Duodenal mucosa (tissue), 2 donors: ENCODE data around the gene DGKE.
A peak's percentile ranks its signal among the peaks of the same experiment; 100 is the strongest.

ENCODE experiments used
- H3K27ac ChIP-seq: one replicate; pipeline ENCODE4 v1.7.0; 2013; ENCODE audit warnings: low read depth, low read length
- H3K27me3 ChIP-seq, 2 donors: one replicate each; pipeline ENCODE4 v1.7.0; 2013; ENCODE audit warnings: low read length in 2 of 2, control low read depth in 1 of 2; ENCODE audit not compliant: insufficient read depth in 2 of 2, control insufficient read depth in 1 of 2
- H3K36me3 ChIP-seq, 2 donors: one replicate each; pipeline ENCODE4 v1.7.0; 2013; ENCODE audit warnings: low read length in 2 of 2, control low read depth in 1 of 2; ENCODE audit not compliant: insufficient read depth in 2 of 2, control insufficient read depth in 1 of 2
- H3K4me1 ChIP-seq, 2 donors: one replicate each; pipeline ENCODE4 v1.7.0; 2013; ENCODE audit warnings: low read length in 2 of 2, control low read depth in 1 of 2; ENCODE audit not compliant: insufficient read depth in 2 of 2, control insufficient read depth in 1 of 2
- H3K4me3 ChIP-seq, 2 donors: one replicate each; pipeline ENCODE4 v1.7.0; 2013; ENCODE audit warnings: low read length in 2 of 2, low read depth in 1 of 2
- H3K9ac ChIP-seq, 2 donors: one replicate each; pipeline ENCODE4 v1.7.0; 2013; ENCODE audit warnings: low read length in 2 of 2, low read depth in 1 of 2
- H3K9me3 ChIP-seq, 2 donors: one replicate each; pipeline ENCODE4 v1.7.0; 2013; ENCODE audit warnings: low read length in 2 of 2, control low read depth in 1 of 2; ENCODE audit not compliant: control insufficient read depth in 1 of 2

DGKE gene

DNA sequence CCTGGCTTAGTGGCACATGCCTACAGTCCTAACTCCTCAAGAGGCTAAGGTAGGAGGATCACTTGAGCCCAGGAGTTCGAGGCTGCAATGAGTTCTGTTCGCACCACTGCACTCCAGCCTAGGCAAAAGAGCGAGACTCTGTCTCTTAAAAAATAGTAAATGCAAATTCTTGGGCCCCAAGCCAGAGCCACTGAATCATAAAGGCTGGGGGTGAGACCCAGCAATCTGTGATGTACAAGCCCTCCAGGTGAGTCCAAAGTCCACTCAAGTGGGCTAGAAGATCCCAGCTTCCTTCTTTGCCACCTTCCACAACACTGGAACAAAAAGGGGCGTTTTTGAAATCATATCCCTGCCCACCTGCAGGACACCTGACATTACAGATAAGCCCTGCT lies 63.0 kb downstream of the DGKE start:
- Histone ChIP-seq H3K27me3 (no peaks in the 10 kb centered on the region), H3K9me3 (no peaks in the 10 kb centered on the region), H3K4me1 (peaks cover 13 to 16% of the 10 kb centered on the region in 2 donors), H3K4me3 (no peak overlapping the region), H3K36me3 (peaks cover 60 to 90% of the 10 kb centered on the region in 2 donors), H3K27ac (no peak overlapping the region), H3K9ac (no peak overlapping the region)

DNA sequence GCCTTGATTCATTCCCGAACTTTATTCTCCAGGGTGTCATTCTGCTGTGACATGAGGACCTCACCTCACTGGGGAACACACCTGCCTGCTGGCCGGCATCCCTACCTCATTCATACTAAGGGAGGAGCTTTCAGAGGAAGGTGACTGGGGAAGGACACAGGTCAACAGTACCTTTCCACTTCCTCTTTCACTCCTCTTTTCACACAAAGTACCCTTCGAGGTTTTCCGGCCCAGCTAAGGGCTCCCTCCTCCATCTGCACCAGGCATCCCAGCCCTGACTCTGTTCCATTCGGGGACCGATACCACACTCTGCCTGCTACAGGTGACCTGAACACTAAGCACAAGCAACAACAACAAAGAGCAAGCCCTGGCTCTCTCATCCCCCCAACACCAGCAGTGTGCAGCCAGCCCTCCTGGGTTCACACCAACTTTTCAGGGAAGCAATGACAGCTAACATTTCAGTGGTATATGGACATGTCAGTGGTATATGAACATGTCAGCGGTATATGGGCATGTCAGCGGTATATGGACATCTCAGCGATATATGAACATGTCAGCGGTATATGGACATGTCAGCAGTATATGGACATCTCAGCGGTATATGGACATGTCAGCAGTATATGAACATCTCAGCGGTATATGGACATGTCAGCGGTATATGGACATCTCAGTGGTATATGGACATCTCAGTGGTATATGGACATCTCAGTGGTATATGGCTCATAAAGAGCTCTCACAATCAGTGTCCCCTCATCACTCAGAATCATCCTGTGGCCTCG lies 63.9 kb downstream of the DGKE start:
- Histone ChIP-seq H3K4me1 (peaks cover 17 to 18% of the 10 kb centered on the region in 2 donors), H3K36me3 (peaks cover 64 to 90% of the 10 kb centered on the region in 2 donors), H3K27me3 (no peaks in the 10 kb centered on the region), H3K4me3 (no peak overlapping the region), H3K27ac (no peak overlapping the region), H3K9me3 (no peaks in the 10 kb centered on the region), H3K9ac (no peak overlapping the region)

DNA sequence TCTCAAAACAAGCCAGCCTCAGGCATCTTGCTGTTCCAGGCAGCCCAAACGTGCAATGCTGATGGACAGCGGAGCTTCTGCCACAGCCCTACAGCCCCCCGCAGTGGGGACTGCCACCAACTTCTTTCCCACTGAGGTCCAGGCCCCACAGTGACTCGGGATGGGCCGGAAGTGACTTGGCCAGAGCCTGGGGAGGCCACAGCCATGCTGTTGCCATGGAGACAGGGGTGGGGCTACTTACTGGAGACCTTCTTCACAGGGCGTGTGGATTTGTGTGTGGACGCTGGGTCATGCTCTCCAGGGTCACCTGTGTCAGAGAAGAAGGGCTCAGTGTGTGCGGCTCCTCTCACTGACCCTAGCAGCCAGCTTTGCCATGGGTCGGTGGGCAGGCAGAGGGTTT lies 64.9 kb downstream of the DGKE start:
- no peak overlapping the region for H3K9ac ChIP-seq
- H3K4me1 ChIP-seq = peaks cover 17 to 18% of the 10 kb centered on the region in 2 donors
- H3K27me3 ChIP-seq = no peaks in the 10 kb centered on the region
- no peaks in the 10 kb centered on the region for H3K9me3 ChIP-seq
- H3K36me3 ChIP-seq = peaks cover 60 to 89% of the 10 kb centered on the region in 2 donors
- H3K27ac ChIP-seq = no peak overlapping the region
- H3K4me3 ChIP-seq = no peak overlapping the region

DNA sequence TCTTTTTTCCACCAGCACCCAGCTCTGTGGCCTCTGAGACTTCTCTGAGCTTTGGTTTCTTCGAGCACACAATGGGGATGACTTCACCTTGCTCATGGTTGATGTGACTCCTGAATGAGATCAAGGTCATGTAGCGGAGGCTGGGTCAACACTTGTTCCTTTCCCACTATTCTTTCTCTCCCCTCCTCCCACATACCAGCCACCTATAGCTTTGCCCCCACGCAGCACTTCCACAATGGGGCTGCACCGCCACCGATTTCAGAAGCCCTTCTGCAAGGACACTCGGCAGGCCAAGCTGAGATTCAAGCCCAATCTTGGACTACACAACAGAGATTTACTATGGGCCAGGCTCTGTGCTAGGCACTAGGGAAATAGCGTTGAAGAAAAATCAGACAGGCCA lies 65.5 kb downstream of the DGKE start:
- Histone ChIP-seq H3K4me3 (no peak overlapping the region), H3K27ac (no peak overlapping the region), H3K9ac (no peak overlapping the region), H3K27me3 (no peaks in the 10 kb centered on the region), H3K36me3 (peaks cover 63 to 91% of the 10 kb centered on the region in 2 donors), H3K4me1 (peaks cover 17 to 18% of the 10 kb centered on the region in 2 donors), H3K9me3 (no peaks in the 10 kb centered on the region)

DNA sequence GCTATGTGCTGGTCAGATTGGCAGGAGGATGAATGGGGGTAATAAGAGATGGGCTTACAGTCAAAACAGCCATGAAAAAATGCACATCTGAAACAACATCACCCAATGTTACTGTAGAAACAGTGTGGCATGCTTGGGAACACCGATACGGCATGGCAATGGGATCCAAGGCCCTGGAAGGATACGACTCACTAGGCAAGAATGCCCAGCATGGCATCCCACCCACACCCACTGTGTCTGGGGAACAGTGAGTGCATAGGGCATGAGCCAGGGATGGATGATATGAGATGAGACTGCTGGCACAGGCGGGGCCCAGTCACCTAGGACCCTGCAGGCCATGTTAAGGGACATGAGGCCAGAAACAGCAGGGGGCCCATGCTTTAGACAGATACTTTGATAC lies 68.4 kb downstream of the DGKE start:
- H3K27ac ChIP-seq = no peak overlapping the region
- H3K9ac ChIP-seq = no peak overlapping the region
- H3K4me3 ChIP-seq = no peak overlapping the region
- no peaks in the 10 kb centered on the region for H3K27me3 ChIP-seq
- no peaks in the 10 kb centered on the region for H3K9me3 ChIP-seq
- peaks cover 63 to 94% of the 10 kb centered on the region in 2 donors for H3K36me3 ChIP-seq
- peaks cover 14 to 15% of the 10 kb centered on the region in 2 donors for H3K4me1 ChIP-seq

DNA sequence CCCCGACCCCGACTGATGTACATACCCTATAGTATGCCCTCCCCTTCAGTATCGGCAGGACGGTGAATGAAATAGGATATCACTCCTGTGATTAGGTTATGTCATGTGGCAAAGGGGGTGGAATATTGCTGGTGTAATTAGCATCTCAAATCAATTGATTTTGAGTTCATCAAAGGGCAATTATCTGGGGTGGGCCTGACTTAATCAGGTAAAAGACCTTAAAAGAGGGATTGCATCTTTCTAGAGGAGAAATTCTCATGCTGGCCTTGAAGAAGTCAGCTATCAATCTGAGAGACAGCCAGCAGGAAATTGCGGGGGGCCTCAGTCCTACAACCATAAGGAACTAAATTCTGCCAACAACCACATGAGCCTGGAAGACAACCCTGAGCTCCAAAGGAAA lies 69.6 kb downstream of the DGKE start:
- Histone ChIP-seq H3K36me3 (peaks cover 54 to 94% of the 10 kb centered on the region in 2 donors), H3K27ac (no peak overlapping the region), H3K4me1 (peaks cover 11 to 13% of the 10 kb centered on the region in 2 donors)

DNA sequence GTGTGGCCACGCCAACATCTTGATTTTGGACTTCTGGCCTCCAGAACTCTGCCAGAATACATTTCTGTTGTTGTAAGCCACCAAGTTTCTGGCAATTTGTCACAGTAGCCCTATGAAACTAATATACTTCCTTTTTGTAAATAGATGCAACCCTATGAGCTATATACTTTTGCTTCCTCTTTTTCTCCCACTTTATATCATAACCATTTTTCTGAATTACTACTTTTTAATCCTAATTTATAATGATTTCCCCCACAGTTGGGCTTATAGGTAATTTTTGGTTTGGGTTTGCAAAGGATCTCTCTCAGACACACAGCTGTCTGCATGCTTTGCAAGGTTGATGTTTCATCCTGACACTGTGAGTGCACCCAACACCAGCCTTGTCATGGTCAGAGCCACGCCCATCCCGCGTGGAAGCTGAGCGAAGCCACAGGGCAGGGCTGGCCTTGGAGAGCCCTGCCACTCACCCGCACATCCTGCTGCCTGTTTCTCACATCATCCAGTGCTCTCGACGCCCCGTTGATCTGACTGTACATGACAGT lies 74.1 kb downstream of the DGKE start:
- H3K36me3 ChIP-seq = peaks cover 20 to 60% of the 10 kb centered on the region in 2 donors
- no peaks in the 10 kb centered on the region for H3K9me3 ChIP-seq
- no peak overlapping the region for H3K4me3 ChIP-seq
- H3K4me1 ChIP-seq = peaks cover 27 to 40% of the 10 kb centered on the region in 2 donors
- H3K9ac ChIP-seq = no peak overlapping the region
- H3K27ac ChIP-seq = no peak overlapping the region
- no peaks in the 10 kb centered on the region for H3K27me3 ChIP-seq

More for the DNA sequence above, 69.6 kb downstream of the DGKE start:
- Histone ChIP-seq H3K27me3 (no peaks in the 10 kb centered on the region), H3K9me3 (no peaks in the 10 kb centered on the region), H3K9ac (no peak overlapping the region), H3K4me3 (no peak overlapping the region)

DNA sequence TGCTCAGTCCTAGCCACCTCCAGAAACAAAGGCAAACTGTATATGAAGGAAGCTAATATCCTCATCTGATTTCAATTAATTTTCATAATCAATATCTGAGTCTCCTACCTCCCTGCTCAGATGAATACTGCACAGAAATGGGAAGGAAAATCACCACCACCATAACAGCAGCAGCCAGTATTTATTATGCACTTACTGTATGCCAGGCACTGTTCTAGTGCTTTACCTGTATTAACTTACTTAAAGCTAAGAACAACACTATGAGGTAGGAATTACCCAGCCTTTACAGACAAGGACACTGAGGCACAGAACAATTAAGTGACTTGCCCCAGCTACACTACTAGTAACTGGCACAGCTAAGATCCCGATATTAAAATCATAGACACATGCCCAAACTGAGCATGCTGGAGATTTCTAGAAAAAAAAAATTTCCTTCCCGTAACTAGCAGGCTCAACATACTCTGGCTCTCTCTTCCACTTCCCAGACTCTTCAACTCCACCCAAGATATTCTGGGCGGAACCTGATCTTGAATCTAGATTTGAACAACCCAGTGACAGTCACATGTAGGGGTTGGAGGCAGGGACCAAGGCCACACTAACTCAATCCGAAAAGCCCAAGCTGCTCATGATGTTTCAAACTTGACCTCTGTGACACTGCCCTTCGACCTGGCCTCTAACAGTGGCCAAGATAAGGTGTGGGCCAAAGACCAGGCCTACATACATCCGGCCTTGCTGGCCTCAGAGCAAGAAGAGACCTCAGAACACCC lies 76.0 kb downstream of the DGKE start:
- Histone ChIP-seq H3K27ac (no peak overlapping the region), H3K9me3 (no peaks in the 10 kb centered on the region), H3K9ac (peak overlapping the region in 1 of 2 donors; percentile 45), H3K4me3 (peak overlapping the region; percentile 46 to 47), H3K27me3 (no peaks in the 10 kb centered on the region), H3K4me1 (peaks cover 29 to 42% of the 10 kb centered on the region in 2 donors), H3K36me3 (peaks cover 9 to 42% of the 10 kb centered on the region in 2 donors)

DNA sequence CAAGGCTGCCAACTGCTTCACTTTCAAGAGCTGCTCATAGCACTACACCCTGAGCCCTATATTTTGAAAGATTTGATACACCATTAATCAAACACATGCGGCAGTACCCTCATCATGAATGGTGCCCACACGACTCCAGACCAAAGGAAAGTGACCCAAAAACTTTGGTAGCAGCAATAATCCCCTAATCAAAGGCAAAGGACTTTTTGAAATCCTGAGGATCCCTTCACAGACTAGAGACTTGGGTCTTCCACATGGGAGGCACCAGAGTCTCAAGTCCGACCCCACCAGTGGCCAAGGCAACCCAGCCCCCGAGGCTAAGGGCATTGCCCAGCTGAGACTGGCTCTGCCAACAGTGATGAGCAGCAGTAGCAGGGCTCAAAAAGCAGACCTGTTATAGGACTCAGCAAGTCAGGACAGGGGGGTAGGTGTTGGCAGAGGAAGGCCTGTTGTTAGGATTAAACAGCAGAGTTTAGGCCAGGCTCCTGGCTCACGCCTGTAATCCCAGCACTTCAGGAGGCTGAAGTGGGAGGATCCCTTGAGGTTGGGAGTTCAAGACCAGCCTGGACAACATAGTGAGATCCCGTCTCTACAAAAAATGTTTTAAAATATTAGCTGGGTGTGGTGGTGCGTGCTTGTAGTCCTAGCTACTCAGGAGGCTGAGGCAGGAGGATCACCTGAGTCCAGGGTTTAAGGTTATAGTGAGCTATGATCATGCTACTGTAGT lies 76.7 kb downstream of the DGKE start:
- Histone ChIP-seq H3K9me3 (no peaks in the 10 kb centered on the region), H3K27me3 (no peaks in the 10 kb centered on the region), H3K27ac (no peak overlapping the region), H3K4me1 (peaks cover 37 to 49% of the 10 kb centered on the region in 2 donors), H3K4me3 (peak overlapping the region; percentile 46 to 47), H3K9ac (peak overlapping the region in 1 of 2 donors; percentile 45), H3K36me3 (peaks cover 9 to 39% of the 10 kb centered on the region in 2 donors)
